Measurements from ENCODE around the gene SCN5A. TPM values are rescaled to one million over a fixed set of nuclear protein-coding genes. Genes with fewer than 3 reads are reported as not detected.

SCN5A gene
- total and polyA plus RNA-seq, 2 experiments from 2014 or later = 0.97 to 1.3 TPM

DNA sequence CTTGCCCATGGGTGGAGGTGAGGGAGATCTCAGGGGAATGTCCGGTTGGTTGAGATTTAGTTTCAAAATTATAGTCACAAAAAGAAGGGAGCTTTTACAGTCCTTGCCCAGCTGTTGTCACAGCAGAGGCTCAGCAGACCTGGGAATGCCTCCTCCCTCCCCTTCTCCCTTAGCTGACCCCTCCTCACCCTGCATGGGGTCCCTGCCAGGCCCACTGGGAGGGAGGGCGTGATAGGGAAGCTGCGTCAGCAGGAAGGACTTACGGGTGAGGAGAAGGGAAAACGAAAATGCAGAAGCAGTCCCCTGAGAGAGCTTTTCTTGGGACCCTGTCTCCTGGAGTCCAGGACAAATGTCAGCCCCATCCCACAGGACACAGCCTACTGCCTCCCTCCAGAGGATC, 18.9 kb downstream of the SCN5A start:
- Histone ChIP-seq H3K4me1 (ENCODE audit: insufficient read depth) (no peaks in the 10 kb centered on the region), H3K4me2 (no peak overlapping the region), H3K4me3 (no peak overlapping the region), H3K9me3 (ENCODE audit: low read depth) (no peaks in the 10 kb centered on the region), H2AFZ (no peak overlapping the region), H4K20me1 (ENCODE audit: insufficient read depth, poor library complexity, severe bottlenecking) (no peaks in the 10 kb centered on the region), H3K36me3 (replicated peaks; ENCODE audit: insufficient read depth, low read depth) (no peaks in the 10 kb centered on the region), H3K27me3 (no peaks in the 10 kb centered on the region), H3K9me2 (replicated peaks; ENCODE audit: insufficient read depth) (no peaks in the 10 kb centered on the region), H3K79me2 (no peaks in the 10 kb centered on the region), H3K27ac (no peak overlapping the region)
- WGBS (ENCODE audit: low lambda C conversion rate, missing lambda C conversion rate) = 50% methylated on average over 5 of the region's 5 CpGs
- no peak for TF ChIP-seq EZH2 (IDR thresholded peaks at IDR 0.05; ENCODE audit: borderline replicate concordance)
- no peak for TF ChIP-seq EZH2phosphoT487 (IDR thresholded peaks at IDR 0.05; ENCODE audit: low read depth, severe bottlenecking, unreplicated experiment)
- TF ChIP-seq, protein P1, sequence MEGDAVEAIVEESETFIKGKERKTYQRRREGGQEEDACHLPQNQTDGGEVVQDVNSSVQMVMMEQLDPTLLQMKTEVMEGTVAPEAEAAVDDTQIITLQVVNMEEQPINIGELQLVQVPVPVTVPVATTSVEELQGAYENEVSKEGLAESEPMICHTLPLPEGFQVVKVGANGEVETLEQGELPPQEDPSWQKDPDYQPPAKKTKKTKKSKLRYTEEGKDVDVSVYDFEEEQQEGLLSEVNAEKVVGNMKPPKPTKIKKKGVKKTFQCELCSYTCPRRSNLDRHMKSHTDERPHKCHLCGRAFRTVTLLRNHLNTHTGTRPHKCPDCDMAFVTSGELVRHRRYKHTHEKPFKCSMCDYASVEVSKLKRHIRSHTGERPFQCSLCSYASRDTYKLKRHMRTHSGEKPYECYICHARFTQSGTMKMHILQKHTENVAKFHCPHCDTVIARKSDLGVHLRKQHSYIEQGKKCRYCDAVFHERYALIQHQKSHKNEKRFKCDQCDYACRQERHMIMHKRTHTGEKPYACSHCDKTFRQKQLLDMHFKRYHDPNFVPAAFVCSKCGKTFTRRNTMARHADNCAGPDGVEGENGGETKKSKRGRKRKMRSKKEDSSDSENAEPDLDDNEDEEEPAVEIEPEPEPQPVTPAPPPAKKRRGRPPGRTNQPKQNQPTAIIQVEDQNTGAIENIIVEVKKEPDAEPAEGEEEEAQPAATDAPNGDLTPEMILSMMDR (IDR thresholded peaks at IDR 0.05; ENCODE audit: poor library complexity) = no peak
- DNase-seq (ENCODE audit: low spot score) = no peak

DNA sequence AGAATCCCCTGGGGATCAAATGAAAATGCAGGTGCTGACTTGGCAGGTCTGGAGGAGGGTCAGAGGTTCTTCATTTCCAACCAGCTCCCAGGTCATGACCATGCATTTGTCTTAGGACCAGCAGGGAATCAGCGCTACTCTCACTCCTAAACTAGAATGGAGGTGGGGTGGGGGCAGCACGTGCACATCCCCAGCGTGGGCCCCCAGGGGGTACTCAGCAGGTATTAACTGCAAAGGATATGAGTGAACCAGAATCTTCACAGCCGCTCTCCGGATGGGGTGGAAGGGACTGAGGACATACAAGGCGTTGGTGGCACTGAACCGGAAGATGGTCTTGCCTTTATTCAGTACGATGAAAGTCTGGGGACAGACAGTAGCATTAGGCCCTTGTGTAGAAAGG, 19.4 kb downstream of the SCN5A start:
- Histone ChIP-seq H3K9me3 (ENCODE audit: low read depth) (no peaks in the 10 kb centered on the region), H3K27ac (no peak overlapping the region), H3K4me2 (no peak overlapping the region), H3K4me1 (ENCODE audit: insufficient read depth) (no peaks in the 10 kb centered on the region), H3K36me3 (replicated peaks; ENCODE audit: insufficient read depth, low read depth) (no peaks in the 10 kb centered on the region), H4K20me1 (ENCODE audit: insufficient read depth, poor library complexity, severe bottlenecking) (no peaks in the 10 kb centered on the region), H3K9me2 (replicated peaks; ENCODE audit: insufficient read depth) (no peaks in the 10 kb centered on the region), H2AFZ (no peak overlapping the region), H3K79me2 (no peaks in the 10 kb centered on the region), H3K27me3 (no peaks in the 10 kb centered on the region), H3K4me3 (no peak overlapping the region)
- WGBS (ENCODE audit: low lambda C conversion rate, missing lambda C conversion rate) = 71% methylated on average over 8 of the region's 8 CpGs
- DNase-seq (ENCODE audit: low spot score) = no peak
- TF ChIP-seq EZH2 (IDR thresholded peaks at IDR 0.05; ENCODE audit: borderline replicate concordance) = no peak
- TF ChIP-seq, protein P1 (IDR thresholded peaks at IDR 0.05; ENCODE audit: poor library complexity) = no peak
- TF ChIP-seq EZH2phosphoT487 (IDR thresholded peaks at IDR 0.05; ENCODE audit: low read depth, severe bottlenecking, unreplicated experiment) = no peak

GRCh38 chr3:38628835-38629234, 20.7 kb downstream of the SCN5A start:
- Histone ChIP-seq H3K9me2 (replicated peaks; ENCODE audit: insufficient read depth) (no peaks in the 10 kb centered on the region), H3K27ac (no peak overlapping the region), H3K36me3 (replicated peaks; ENCODE audit: insufficient read depth, low read depth) (no peaks in the 10 kb centered on the region), H3K79me2 (no peaks in the 10 kb centered on the region), H3K9me3 (ENCODE audit: low read depth) (no peaks in the 10 kb centered on the region), H4K20me1 (ENCODE audit: insufficient read depth, poor library complexity, severe bottlenecking) (no peaks in the 10 kb centered on the region), H3K4me1 (ENCODE audit: insufficient read depth) (no peaks in the 10 kb centered on the region), H3K4me2 (no peak overlapping the region), H3K27me3 (no peaks in the 10 kb centered on the region), H3K4me3 (no peak overlapping the region), H2AFZ (no peak overlapping the region)
- no peak for TF ChIP-seq EZH2phosphoT487 (IDR thresholded peaks at IDR 0.05; ENCODE audit: low read depth, severe bottlenecking, unreplicated experiment)
- TF ChIP-seq EZH2 (IDR thresholded peaks at IDR 0.05; ENCODE audit: borderline replicate concordance) = no peak
- TF ChIP-seq, protein P1 (IDR thresholded peaks at IDR 0.05; ENCODE audit: poor library complexity) = no peak
- no peak for DNase-seq (ENCODE audit: low spot score)
- 87% methylated on average over 5 of the region's 5 CpGs for WGBS (ENCODE audit: low lambda C conversion rate, missing lambda C conversion rate)

DNA sequence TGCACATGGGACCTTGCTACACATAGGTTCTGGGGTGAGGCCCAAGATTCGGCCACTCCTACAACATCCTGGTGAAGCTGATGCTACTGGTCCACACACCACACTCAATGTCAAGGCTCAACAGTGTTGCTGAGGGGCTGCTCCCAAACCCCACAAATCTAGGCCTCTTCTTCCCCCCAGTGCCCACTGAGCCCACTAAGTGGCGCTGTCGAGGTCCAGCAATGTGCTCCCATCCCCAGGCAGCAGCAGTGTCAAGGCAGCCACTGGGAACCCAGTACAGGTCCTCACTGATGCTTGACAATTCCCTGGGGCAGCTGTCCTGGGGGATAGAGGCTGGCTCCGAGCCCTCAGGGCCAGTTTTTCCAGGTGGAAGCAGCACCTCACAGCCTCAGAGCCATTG, 21.5 kb downstream of the SCN5A start:
- Histone ChIP-seq H4K20me1 (ENCODE audit: insufficient read depth, poor library complexity, severe bottlenecking) (no peaks in the 10 kb centered on the region), H3K27me3 (no peaks in the 10 kb centered on the region), H3K4me1 (ENCODE audit: insufficient read depth) (no peaks in the 10 kb centered on the region), H2AFZ (no peak overlapping the region), H3K4me2 (no peak overlapping the region), H3K9me2 (replicated peaks; ENCODE audit: insufficient read depth) (no peaks in the 10 kb centered on the region), H3K36me3 (replicated peaks; ENCODE audit: insufficient read depth, low read depth) (no peaks in the 10 kb centered on the region), H3K27ac (no peak overlapping the region), H3K79me2 (no peaks in the 10 kb centered on the region), H3K4me3 (no peak overlapping the region), H3K9me3 (ENCODE audit: low read depth) (no peaks in the 10 kb centered on the region)
- 51% methylated on average over 4 of the region's 4 CpGs for WGBS (ENCODE audit: low lambda C conversion rate, missing lambda C conversion rate)
- TF ChIP-seq EZH2 (IDR thresholded peaks at IDR 0.05; ENCODE audit: borderline replicate concordance) = no peak
- TF ChIP-seq, protein P1 (IDR thresholded peaks at IDR 0.05; ENCODE audit: poor library complexity) = peak; percentile 21
- no peak for DNase-seq (ENCODE audit: low spot score)

All from hepatocyte (in vitro differentiated cells).